Activated CD4-positive, alpha-beta memory T cell treated with anti-CD3 and anti-CD28 coated beads, Interleukin-2, amount 10 ng/mL, durations not matched to agents 7 days and 5 days (primary cell): ENCODE data around the gene NFE2L2. TPM values are rescaled to one million over a fixed set of nuclear protein-coding genes. Genes with fewer than 3 reads are reported as not detected.

Experiments used
- CTCF ChIA-PET: fragments of 350-600 bp; sonication (Branson Sonifier 250); formaldehyde crosslinking; loops from one replicate; lab custom pipeline; 2021; ENCODE audit warnings: antibody characterized with exemption, inconsistent platforms; lab: Charles Lee
- POLR2A ChIA-PET: fragments of 350-600 bp; sonication (Branson Sonifier 250); formaldehyde crosslinking; loops from one replicate; lab custom pipeline; 2021; ENCODE audit warnings: antibody characterized with exemption; lab: Charles Lee
- DNase-seq: peaks from one replicate; pipeline ENCODE4 v3.0.0-alpha.2; 2020
- H3K27ac Mint-ChIP-seq: one replicate; pipeline ENCODE4 v1.8.0; 2021; ENCODE audit warnings: mild to moderate bottlenecking, mixed read lengths
- H3K27me3 Mint-ChIP-seq: one replicate; pipeline ENCODE4 v1.8.0; 2021; ENCODE audit warnings: mixed read lengths
- H3K36me3 Mint-ChIP-seq: one replicate; pipeline ENCODE4 v1.8.0; 2021; ENCODE audit warnings: low read depth, mixed read lengths
- H3K4me1 Mint-ChIP-seq: one replicate; pipeline ENCODE4 v1.8.0; 2021; ENCODE audit warnings: mixed read lengths
- H3K4me3 Mint-ChIP-seq: one replicate; pipeline ENCODE4 v1.8.0; 2021; ENCODE audit warnings: mild to moderate bottlenecking, mixed read lengths
- H3K9me3 Mint-ChIP-seq: one replicate; pipeline ENCODE4 v1.8.0; 2021; ENCODE audit warnings: mixed read lengths
- total RNA-seq, 2 experiments: library from RNA; stranded (reverse); gene quantifications; one replicate each; pipeline ENCODE4 v1.2.3, GENCODE V29; 2021

NFE2L2 gene
- total RNA-seq, 2 experiments from 2014 or later: 63.2 to 63.4 TPM

- ChIA-PET POLR2A (interaction anchor here (0.6 to 8.8 kb wide), 40 partner anchors 10 to 1261 kb away, joined by 3 to 255 read pairs (median 7); partner anchors contain the start of genes AGPS, HNRNPA3 and LNPK), CTCF (interaction anchor here (0.6 to 5.9 kb wide), 28 partner anchors 8 to 609 kb away, joined by 3 to 125 read pairs (median 6); partner anchors contain the start of genes AGPS and HNRNPA3)
- Mint-ChIP-seq H3K36me3 (peaks cover 41% of the 10 kb centered on the region), H3K27ac (peak overlapping the region; percentile 99), H3K9me3 (no peaks in the 10 kb centered on the region), H3K27me3 (peaks cover 3% of the 10 kb centered on the region), H3K4me1 (peaks cover 49% of the 10 kb centered on the region), H3K4me3 (peak overlapping the region; percentile 93)
- peak; percentile 95 for DNase-seq
Measured at GRCh38 chr2:177263451-177264208, 897 bp downstream of the NFE2L2 start.

DNA sequence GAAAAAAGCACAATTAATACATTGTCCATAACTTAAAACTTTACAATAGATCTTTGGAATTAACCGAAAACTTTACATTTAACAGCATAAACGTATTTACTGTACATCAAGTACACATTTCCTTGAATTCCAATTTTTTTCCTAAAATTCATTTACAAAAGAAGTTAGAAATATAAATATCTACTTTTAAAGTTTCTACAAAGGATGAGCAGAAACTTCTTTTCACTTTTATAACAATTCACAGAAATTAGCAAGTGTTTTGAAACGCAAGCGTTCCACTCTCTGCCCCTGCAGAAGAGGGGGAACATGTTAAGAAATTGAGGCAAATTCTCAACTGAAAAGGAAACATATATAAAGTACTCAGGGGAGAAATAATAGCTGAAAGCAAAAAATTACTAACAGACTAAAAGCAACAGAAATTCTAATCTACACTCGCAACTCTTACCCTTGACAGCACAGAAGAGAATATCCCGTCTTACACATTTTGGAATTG is 1.5 kb downstream of the NFE2L2 start:
- H3K27me3 Mint-ChIP-seq: peaks cover 3% of the 10 kb centered on the region
- POLR2A ChIA-PET: interaction anchor here (0.8 to 8.8 kb wide), 33 partner anchors 10 to 1261 kb away, joined by 3 to 255 read pairs (median 10); partner anchors contain the start of genes AGPS, HNRNPA3 and LNPK
- peaks cover 48% of the 10 kb centered on the region for H3K36me3 Mint-ChIP-seq

DNA sequence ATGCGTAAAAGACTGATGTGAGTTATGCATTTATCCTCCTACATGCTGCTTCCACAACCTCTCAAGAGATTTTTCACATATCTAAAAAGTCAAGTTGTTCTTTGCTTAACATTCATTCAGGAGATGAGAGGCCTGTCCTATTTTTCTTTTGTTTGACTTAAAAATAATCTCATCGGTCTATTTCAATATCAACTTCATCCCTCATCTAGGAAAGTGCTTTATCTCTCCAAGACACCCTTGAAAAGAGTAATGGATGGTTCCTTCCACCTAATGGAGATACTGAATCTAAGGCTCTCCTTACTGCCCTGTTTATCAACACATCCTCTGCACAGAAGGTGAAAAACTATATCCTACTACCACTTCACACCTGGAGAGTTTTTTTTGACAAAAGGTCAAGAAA is 2.4 kb downstream of the NFE2L2 start:
- Mint-ChIP-seq H3K9me3 (peaks cover 4% of the 10 kb centered on the region), H3K36me3 (peaks cover 51% of the 10 kb centered on the region), H3K27me3 (no peaks in the 10 kb centered on the region), H3K4me1 (peaks cover 59% of the 10 kb centered on the region), H3K4me3 (peak overlapping the region; percentile 93), H3K27ac (peak overlapping the region; percentile 93)
- DNase-seq: no peak
- CTCF ChIA-PET: interaction anchor here (1.0 to 5.9 kb wide), 5 partner anchors 22 to 97 kb away, joined by 3 to 63 read pairs (median 27); partner anchors contain the start of gene HNRNPA3
- POLR2A ChIA-PET: interaction anchor here (1.6 to 8.8 kb wide), 10 partner anchors 9 to 95 kb away, joined by 4 to 255 read pairs (median 118); partner anchors contain the start of gene HNRNPA3

More for the DNA sequence above, 1.5 kb downstream of the NFE2L2 start:
- DNase-seq: no peak
- CTCF ChIA-PET: interaction anchor here (0.7 to 5.9 kb wide), 23 partner anchors 9 to 609 kb away, joined by 3 to 125 read pairs (median 6); partner anchors contain the start of gene HNRNPA3
- Mint-ChIP-seq H3K4me1 (peaks cover 54% of the 10 kb centered on the region), H3K27ac (peak overlapping the region; percentile 93), H3K4me3 (peak overlapping the region; percentile 93), H3K9me3 (peaks cover 3% of the 10 kb centered on the region)

GRCh38 chr2:177261116-177262060 is 3.1 kb downstream of the NFE2L2 start:
- H3K4me1 Mint-ChIP-seq: peaks cover 60% of the 10 kb centered on the region
- ChIA-PET POLR2A (interaction anchor here (0.7 to 8.8 kb wide), 5 partner anchors 9 to 96 kb away, joined by 3 to 255 read pairs (median 4); partner anchors contain the start of gene HNRNPA3), CTCF (interaction anchor here (1.0 to 5.9 kb wide), 6 partner anchors 21 to 96 kb away, joined by 3 to 63 read pairs (median 16); partner anchors contain the start of gene HNRNPA3)
- peaks cover 4% of the 10 kb centered on the region for H3K9me3 Mint-ChIP-seq
- no peak for DNase-seq
- H3K27me3 Mint-ChIP-seq: no peaks in the 10 kb centered on the region
- peak overlapping the region; percentile 93 for H3K4me3 Mint-ChIP-seq
- H3K36me3 Mint-ChIP-seq: peaks cover 51% of the 10 kb centered on the region
- H3K27ac Mint-ChIP-seq: peak overlapping the region; percentile 93

DNA sequence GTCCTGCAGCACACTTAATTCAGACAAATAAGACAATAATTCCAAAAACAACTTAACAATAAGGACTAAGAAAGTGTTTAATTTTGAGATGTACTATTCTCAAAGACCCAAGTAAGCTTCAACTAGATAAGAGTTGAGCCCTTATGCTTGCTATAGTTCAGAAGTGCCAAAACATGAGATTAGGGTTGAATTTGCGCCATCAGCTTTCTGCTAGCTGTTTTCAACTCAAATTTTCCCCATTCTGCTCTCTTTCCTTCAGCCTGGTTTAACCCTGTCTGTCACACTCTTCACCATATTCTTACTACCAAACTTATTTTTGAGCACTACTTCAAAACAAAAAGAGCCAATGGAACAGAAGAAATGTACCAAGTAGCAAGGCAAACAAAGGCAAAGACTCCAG is 4.1 kb downstream of the NFE2L2 start:
- CTCF ChIA-PET: interaction anchor here (0.6 to 1.9 kb wide), 5 partner anchors 22 to 96 kb away, joined by 3 to 5 read pairs (median 4); no protein-coding TSS in a partner anchor
- Mint-ChIP-seq H3K27me3 (no peaks in the 10 kb centered on the region), H3K9me3 (peaks cover 4% of the 10 kb centered on the region), H3K4me1 (peaks cover 60% of the 10 kb centered on the region), H3K4me3 (peak overlapping the region; percentile 14), H3K27ac (peak overlapping the region; percentile 67), H3K36me3 (peaks cover 55% of the 10 kb centered on the region)
- POLR2A ChIA-PET: interaction anchor here (0.9 to 8.8 kb wide), 5 partner anchors 13 to 95 kb away, joined by 4 to 255 read pairs (median 5); partner anchors contain the start of gene HNRNPA3
- DNase-seq: no peak

GRCh38 chr2:177258059-177258458 is 6.5 kb downstream of the NFE2L2 start:
- H3K9me3 Mint-ChIP-seq: peaks cover 4% of the 10 kb centered on the region
- no peaks in the 10 kb centered on the region for H3K27me3 Mint-ChIP-seq
- CTCF ChIA-PET: interaction anchor here (1.4 kb wide), 1 partner anchor 77 kb away, joined by 3 read pairs; no protein-coding TSS in a partner anchor
- peaks cover 81% of the 10 kb centered on the region for H3K4me1 Mint-ChIP-seq
- peaks cover 63% of the 10 kb centered on the region for H3K36me3 Mint-ChIP-seq
- DNase-seq: no peak
- POLR2A ChIA-PET: interaction anchor here (1.9 kb wide), 1 partner anchor 46 kb away, joined by 6 read pairs; the partner anchor contains the start of gene HNRNPA3
- no peak overlapping the region for H3K4me3 Mint-ChIP-seq
- no peak overlapping the region for H3K27ac Mint-ChIP-seq

GRCh38 chr2:177257471-177257870 is 7.1 kb downstream of the NFE2L2 start:
- ChIA-PET CTCF (no interaction called here), POLR2A (interaction anchor here (1.9 to 8.4 kb wide), 2 partner anchors 7 to 45 kb away, joined by 6 to 158 read pairs; partner anchors contain the start of genes HNRNPA3 and NFE2L2)
- Mint-ChIP-seq H3K27me3 (no peaks in the 10 kb centered on the region), H3K36me3 (peaks cover 65% of the 10 kb centered on the region), H3K4me3 (no peak overlapping the region), H3K27ac (no peak overlapping the region), H3K9me3 (peaks cover 4% of the 10 kb centered on the region), H3K4me1 (peaks cover 87% of the 10 kb centered on the region)
- no peak for DNase-seq

GRCh38 chr2:177256695-177257094 is 7.8 kb downstream of the NFE2L2 start:
- CTCF ChIA-PET: interaction anchor here (5.1 kb wide), 1 partner anchor 7 kb away, joined by 28 read pairs; the partner anchor contains the start of gene NFE2L2
- POLR2A ChIA-PET: interaction anchor here (1.9 to 8.4 kb wide), 2 partner anchors 8 to 45 kb away, joined by 6 to 158 read pairs; partner anchors contain the start of genes HNRNPA3 and NFE2L2
- H3K27me3 Mint-ChIP-seq: no peaks in the 10 kb centered on the region
- H3K4me3 Mint-ChIP-seq: no peak overlapping the region
- peaks cover 4% of the 10 kb centered on the region for H3K9me3 Mint-ChIP-seq
- peaks cover 61% of the 10 kb centered on the region for H3K36me3 Mint-ChIP-seq
- H3K4me1 Mint-ChIP-seq: peaks cover 88% of the 10 kb centered on the region
- DNase-seq: no peak
- H3K27ac Mint-ChIP-seq: no peak overlapping the region

- Mint-ChIP-seq H3K4me3 (no peak overlapping the region), H3K27me3 (no peaks in the 10 kb centered on the region), H3K27ac (no peak overlapping the region), H3K4me1 (peaks cover 88% of the 10 kb centered on the region), H3K9me3 (peaks cover 4% of the 10 kb centered on the region), H3K36me3 (peaks cover 60% of the 10 kb centered on the region)
- DNase-seq: no peak
- POLR2A ChIA-PET: interaction anchor here (1.9 to 8.4 kb wide), 3 partner anchors 9 to 44 kb away, joined by 6 to 158 read pairs (median 26); partner anchors contain the start of genes HNRNPA3 and NFE2L2
- CTCF ChIA-PET: interaction anchor here (1.9 to 5.1 kb wide), 2 partner anchors 8 to 58 kb away, joined by 5 to 28 read pairs; partner anchors contain the start of gene NFE2L2
Measured at GRCh38 chr2:177256026-177256425, 8.5 kb downstream of the NFE2L2 start.

- H3K36me3 Mint-ChIP-seq: peaks cover 63% of the 10 kb centered on the region
- CTCF ChIA-PET: interaction anchor here (0.8 to 5.1 kb wide), 6 partner anchors 9 to 90 kb away, joined by 3 to 28 read pairs (median 5); partner anchors contain the start of gene NFE2L2
- DNase-seq: no peak
- H3K4me1 Mint-ChIP-seq: peaks cover 91% of the 10 kb centered on the region
- peaks cover 4% of the 10 kb centered on the region for H3K9me3 Mint-ChIP-seq
- no peak overlapping the region for H3K27ac Mint-ChIP-seq
- POLR2A ChIA-PET: interaction anchor here (1.2 to 8.4 kb wide), 3 partner anchors 9 to 43 kb away, joined by 3 to 158 read pairs (median 26); partner anchors contain the start of genes HNRNPA3 and NFE2L2
- H3K27me3 Mint-ChIP-seq: no peaks in the 10 kb centered on the region
- H3K4me3 Mint-ChIP-seq: no peak overlapping the region
Measured at GRCh38 chr2:177255227-177255601, 9.3 kb downstream of the NFE2L2 start.
